Measurements from ENCODE around the gene HSPBAP1. TPM values are rescaled to one million over a fixed set of nuclear protein-coding genes. Genes with fewer than 3 reads are reported as not detected.

HSPBAP1 gene
- total RNA-seq, 4 donors from 2014 or later: 1.2 to 22.8 (median 10.3) TPM

GRCh38 chr3:122770521-122771202 is 23.0 kb downstream of the HSPBAP1 start:
- H3K4me1 ChIP-seq: no peaks in the 10 kb centered on the region
- peaks cover 0 to 6% (median 0%) of the 10 kb centered on the region in 4 donors for H3K36me3 ChIP-seq
- no peak overlapping the region for H3K4me3 ChIP-seq
- WGBS, 2 donors (ENCODE audit: low coverage in 1 of 2): 85 to 94% methylated on average over 5 of the region's 5 CpGs
- H3K27ac ChIP-seq: peak overlapping the region in 1 of 4 donors; percentile 30
- no peaks in the 10 kb centered on the region for H3K9me3 ChIP-seq
- no peak for DNase-seq
- in situ Hi-C loops (cut with MboI; ENCODE audit: low pct_ligation_motif_present in 1 of 4, low pct_unique_long_range_greater_than_20kb in 1 of 4, low sequenced_read_pairs in 3 of 4): no loop called here
- H3K27me3 ChIP-seq: no peaks in the 10 kb centered on the region
- TF ChIP-seq POLR2AphosphoS5 (IDR thresholded peaks at IDR 0.05): no peak
- TF ChIP-seq EP300 (IDR thresholded peaks at IDR 0.05; ENCODE audit: low read depth): no peak
- TF ChIP-seq POLR2A (IDR thresholded peaks at IDR 0.05): no peak
- TF ChIP-seq CTCF (IDR thresholded peaks at IDR 0.05): no peak
- intact Hi-C loops (cut with DNase I; ENCODE audit: low total_unique reads): no loop called here

- in situ Hi-C loops (cut with MboI; ENCODE audit: low pct_ligation_motif_present in 1 of 4, low pct_unique_long_range_greater_than_20kb in 1 of 4, low sequenced_read_pairs in 3 of 4) (no loop called here), intact Hi-C loops (cut with DNase I; ENCODE audit: low total_unique reads) (no loop called here)
- no peaks in the 10 kb centered on the region for H3K27me3 ChIP-seq
- no peaks in the 10 kb centered on the region for H3K9me3 ChIP-seq
- H3K27ac ChIP-seq: peak overlapping the region; percentile 14 to 38 (median 20)
- no peak for TF ChIP-seq POLR2AphosphoS5 (IDR thresholded peaks at IDR 0.05)
- no peak for DNase-seq
- peaks cover 0 to 6% (median 0%) of the 10 kb centered on the region in 4 donors for H3K36me3 ChIP-seq
- no peak overlapping the region for H3K4me3 ChIP-seq
- no peaks in the 10 kb centered on the region for H3K4me1 ChIP-seq
- 81 to 83% methylated on average over 2 to 3 of the region's 3 CpGs for WGBS, 2 donors (ENCODE audit: low coverage in 1 of 2)
Observed at GRCh38 chr3:122767540-122768372, 25.9 kb downstream of the HSPBAP1 start.

- Histone ChIP-seq H3K27ac (no peak overlapping the region), H3K27me3 (no peaks in the 10 kb centered on the region), H3K9me3 (no peaks in the 10 kb centered on the region), H3K4me1 (no peaks in the 10 kb centered on the region), H3K4me3 (no peak overlapping the region), H3K36me3 (peaks cover 0 to 6% (median 0%) of the 10 kb centered on the region in 4 donors)
- no peak for DNase-seq
- TF ChIP-seq EP300 (IDR thresholded peaks at IDR 0.05; ENCODE audit: low read depth) (no peak), POLR2A (IDR thresholded peaks at IDR 0.05) (no peak), POLR2AphosphoS5 (IDR thresholded peaks at IDR 0.05) (no peak), CTCF (IDR thresholded peaks at IDR 0.05) (no peak)
- intact Hi-C loops (cut with DNase I; ENCODE audit: low total_unique reads) (no loop called here), in situ Hi-C loops (cut with MboI; ENCODE audit: low pct_ligation_motif_present in 1 of 4, low pct_unique_long_range_greater_than_20kb in 1 of 4, low sequenced_read_pairs in 3 of 4) (no loop called here)
- 93 to 100% methylated on average over 2 to 3 of the region's 3 CpGs for WGBS, 2 donors (ENCODE audit: low coverage in 1 of 2)
Observed at GRCh38 chr3:122766430-122766829, 27.2 kb downstream of the HSPBAP1 start.

GRCh38 chr3:122760453-122761271 is 33.0 kb downstream of the HSPBAP1 start:
- no peaks in the 10 kb centered on the region for H3K9me3 ChIP-seq
- H3K4me1 ChIP-seq: no peaks in the 10 kb centered on the region
- in situ Hi-C loops (cut with MboI; ENCODE audit: low pct_ligation_motif_present in 1 of 4, low pct_unique_long_range_greater_than_20kb in 1 of 4, low sequenced_read_pairs in 3 of 4): no loop called here
- no peak for TF ChIP-seq EP300 (IDR thresholded peaks at IDR 0.05; ENCODE audit: low read depth)
- TF ChIP-seq POLR2AphosphoS5 (IDR thresholded peaks at IDR 0.05): no peak
- TF ChIP-seq CTCF (IDR thresholded peaks at IDR 0.05): no peak
- no peak for TF ChIP-seq POLR2A (IDR thresholded peaks at IDR 0.05)
- no peak overlapping the region for H3K4me3 ChIP-seq
- no peaks in the 10 kb centered on the region for H3K27me3 ChIP-seq
- DNase-seq: no peak
- WGBS, 2 donors (ENCODE audit: low coverage in 1 of 2): 87 to 93% methylated on average over 3 of the region's 3 CpGs
- H3K36me3 ChIP-seq: no peaks in the 10 kb centered on the region
- intact Hi-C loops (cut with DNase I; ENCODE audit: low total_unique reads): no loop called here
- H3K27ac ChIP-seq: no peak overlapping the region
